ENCODE measurements around the gene SEMA3C.

SEMA3C gene

GRCh38 chr7:80923211-80923612, 4.4 kb upstream of the SEMA3C start (continued):
- no peak for TF ChIP-seq ZNF580 (tag by site-specific recombination; IDR thresholded peaks at IDR 0.05)
- no peak for TF ChIP-seq ZNF701 (tag by site-specific recombination; IDR thresholded peaks at IDR 0.05)
- no peak for TF ChIP-seq ZNF514 (tag by site-specific recombination; IDR thresholded peaks at IDR 0.05)
- TF ChIP-seq WT1 (tag by site-specific recombination; IDR thresholded peaks at IDR 0.05): peak; percentile 52; the same call in 1 of the 2 replicates
- no peak for TF ChIP-seq ZNF791 (tag by site-specific recombination; IDR thresholded peaks at IDR 0.05)
- no peak for TF ChIP-seq ATF2 (tag by site-specific recombination; IDR thresholded peaks at IDR 0.05; ENCODE audit: low read depth)
- no peak for TF ChIP-seq ZNF280C (tag by site-specific recombination; IDR thresholded peaks at IDR 0.05)
- TF ChIP-seq ZNF555 (tag by site-specific recombination; conservative IDR thresholded peaks at IDR 0.05): no peak
- TF ChIP-seq ZBTB1 (tag by site-specific recombination; IDR thresholded peaks at IDR 0.05): no peak
- TF ChIP-seq ZNF530 (tag by site-specific recombination; IDR thresholded peaks at IDR 0.05; ENCODE audit: low read depth): no peak
- TF ChIP-seq, protein P1, sequence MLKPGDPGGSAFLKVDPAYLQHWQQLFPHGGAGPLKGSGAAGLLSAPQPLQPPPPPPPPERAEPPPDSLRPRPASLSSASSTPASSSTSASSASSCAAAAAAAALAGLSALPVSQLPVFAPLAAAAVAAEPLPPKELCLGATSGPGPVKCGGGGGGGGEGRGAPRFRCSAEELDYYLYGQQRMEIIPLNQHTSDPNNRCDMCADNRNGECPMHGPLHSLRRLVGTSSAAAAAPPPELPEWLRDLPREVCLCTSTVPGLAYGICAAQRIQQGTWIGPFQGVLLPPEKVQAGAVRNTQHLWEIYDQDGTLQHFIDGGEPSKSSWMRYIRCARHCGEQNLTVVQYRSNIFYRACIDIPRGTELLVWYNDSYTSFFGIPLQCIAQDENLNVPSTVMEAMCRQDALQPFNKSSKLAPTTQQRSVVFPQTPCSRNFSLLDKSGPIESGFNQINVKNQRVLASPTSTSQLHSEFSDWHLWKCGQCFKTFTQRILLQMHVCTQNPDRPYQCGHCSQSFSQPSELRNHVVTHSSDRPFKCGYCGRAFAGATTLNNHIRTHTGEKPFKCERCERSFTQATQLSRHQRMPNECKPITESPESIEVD (tag by site-specific recombination; IDR thresholded peaks at IDR 0.05): peak; percentile 47; the same call in 1 of the 2 replicates
- no peak for TF ChIP-seq KLF1 (tag by site-specific recombination; IDR thresholded peaks at IDR 0.05)
- no peak for TF ChIP-seq ELK4 (IDR thresholded peaks at IDR 0.05; ENCODE audit: borderline replicate concordance, low read depth, low read length)
- TF ChIP-seq ZNF19 (tag by site-specific recombination; IDR thresholded peaks at IDR 0.05; ENCODE audit: low read depth): no peak
- TF ChIP-seq SETDB1 (IDR thresholded peaks at IDR 0.05; ENCODE audit: insufficient read length, low read length): no peak
- TF ChIP-seq ZNF140 (tag by site-specific recombination; IDR thresholded peaks at IDR 0.05): no peak
- no peak for TF ChIP-seq ZNF157 (tag by site-specific recombination; IDR thresholded peaks at IDR 0.05)
- TF ChIP-seq GFI1B (tag by site-specific recombination; IDR thresholded peaks at IDR 0.05): peak; percentile 46
- TF ChIP-seq, protein P2, sequence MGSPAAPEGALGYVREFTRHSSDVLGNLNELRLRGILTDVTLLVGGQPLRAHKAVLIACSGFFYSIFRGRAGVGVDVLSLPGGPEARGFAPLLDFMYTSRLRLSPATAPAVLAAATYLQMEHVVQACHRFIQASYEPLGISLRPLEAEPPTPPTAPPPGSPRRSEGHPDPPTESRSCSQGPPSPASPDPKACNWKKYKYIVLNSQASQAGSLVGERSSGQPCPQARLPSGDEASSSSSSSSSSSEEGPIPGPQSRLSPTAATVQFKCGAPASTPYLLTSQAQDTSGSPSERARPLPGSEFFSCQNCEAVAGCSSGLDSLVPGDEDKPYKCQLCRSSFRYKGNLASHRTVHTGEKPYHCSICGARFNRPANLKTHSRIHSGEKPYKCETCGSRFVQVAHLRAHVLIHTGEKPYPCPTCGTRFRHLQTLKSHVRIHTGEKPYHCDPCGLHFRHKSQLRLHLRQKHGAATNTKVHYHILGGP (tag by site-specific recombination; IDR thresholded peaks at IDR 0.05): peak; percentile 55
- 0 out of 2 replicates have a peak, but pooled peaks have one; percentile 14 for TF ChIP-seq YY1 (tag by site-specific recombination; IDR thresholded peaks at IDR 0.05)
- TF ChIP-seq, protein P3, sequence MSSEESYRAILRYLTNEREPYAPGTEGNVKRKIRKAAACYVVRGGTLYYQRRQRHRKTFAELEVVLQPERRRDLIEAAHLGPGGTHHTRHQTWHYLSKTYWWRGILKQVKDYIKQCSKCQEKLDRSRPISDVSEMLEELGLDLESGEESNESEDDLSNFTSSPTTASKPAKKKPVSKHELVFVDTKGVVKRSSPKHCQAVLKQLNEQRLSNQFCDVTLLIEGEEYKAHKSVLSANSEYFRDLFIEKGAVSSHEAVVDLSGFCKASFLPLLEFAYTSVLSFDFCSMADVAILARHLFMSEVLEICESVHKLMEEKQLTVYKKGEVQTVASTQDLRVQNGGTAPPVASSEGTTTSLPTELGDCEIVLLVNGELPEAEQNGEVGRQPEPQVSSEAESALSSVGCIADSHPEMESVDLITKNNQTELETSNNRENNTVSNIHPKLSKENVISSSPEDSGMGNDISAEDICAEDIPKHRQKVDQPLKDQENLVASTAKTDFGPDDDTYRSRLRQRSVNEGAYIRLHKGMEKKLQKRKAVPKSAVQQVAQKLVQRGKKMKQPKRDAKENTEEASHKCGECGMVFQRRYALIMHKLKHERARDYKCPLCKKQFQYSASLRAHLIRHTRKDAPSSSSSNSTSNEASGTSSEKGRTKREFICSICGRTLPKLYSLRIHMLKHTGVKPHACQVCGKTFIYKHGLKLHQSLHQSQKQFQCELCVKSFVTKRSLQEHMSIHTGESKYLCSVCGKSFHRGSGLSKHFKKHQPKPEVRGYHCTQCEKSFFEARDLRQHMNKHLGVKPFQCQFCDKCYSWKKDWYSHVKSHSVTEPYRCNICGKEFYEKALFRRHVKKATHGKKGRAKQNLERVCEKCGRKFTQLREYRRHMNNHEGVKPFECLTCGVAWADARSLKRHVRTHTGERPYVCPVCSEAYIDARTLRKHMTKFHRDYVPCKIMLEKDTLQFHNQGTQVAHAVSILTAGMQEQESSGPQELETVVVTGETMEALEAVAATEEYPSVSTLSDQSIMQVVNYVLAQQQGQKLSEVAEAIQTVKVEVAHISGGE (tag by site-specific recombination; conservative IDR thresholded peaks at IDR 0.05; ENCODE audit: low read depth): no peak
- TF ChIP-seq SP7 (tag by site-specific recombination; IDR thresholded peaks at IDR 0.05): peak; percentile 50; the same call in 1 of the 2 replicates
- TF ChIP-seq ZFP69B (tag by site-specific recombination; IDR thresholded peaks at IDR 0.05): no peak
- no peak for TF ChIP-seq ZNF169 (tag by site-specific recombination; IDR thresholded peaks at IDR 0.05)
- no peak for TF ChIP-seq HOXD13 (CRISPR knock-in tag; IDR thresholded peaks at IDR 0.05; ENCODE audit: borderline replicate concordance)
- TF ChIP-seq ZNF645 (tag by site-specific recombination; IDR thresholded peaks at IDR 0.05): no peak
- no peak for TF ChIP-seq ZNF785 (tag by site-specific recombination; IDR thresholded peaks at IDR 0.05)
- TF ChIP-seq ZNF37A (tag by site-specific recombination; IDR thresholded peaks at IDR 0.05): no peak
- no peak for TF ChIP-seq ZNF350 (tag by site-specific recombination; IDR thresholded peaks at IDR 0.05)
